DND-41 (cell line): ENCODE measurements around the gene PTBP3.

Experiments used
- EZH2 ChIP-seq: IDR thresholded peaks from 3 replicates; pipeline ENCODE4 v1.6.1; 2012; ENCODE audit warnings: borderline replicate concordance, low read depth, mild to moderate bottlenecking, moderate library complexity, low read length, inconsistent platforms; ENCODE audit not compliant: severe bottlenecking
- TF ChIP-seq, protein P1 (sequence below): IDR thresholded peaks from 2 replicates; pipeline ENCODE4 v1.5.1; 2012; ENCODE audit warnings: borderline replicate concordance, low read length, moderate library complexity, mild to moderate bottlenecking; ENCODE audit not compliant: poor library complexity, severe bottlenecking; ENCODE audit errors: extremely low read depth

GRCh38 chr9:112355427-112355897 is 22.0 kb upstream of the PTBP3 start:
- TF ChIP-seq, protein P1, sequence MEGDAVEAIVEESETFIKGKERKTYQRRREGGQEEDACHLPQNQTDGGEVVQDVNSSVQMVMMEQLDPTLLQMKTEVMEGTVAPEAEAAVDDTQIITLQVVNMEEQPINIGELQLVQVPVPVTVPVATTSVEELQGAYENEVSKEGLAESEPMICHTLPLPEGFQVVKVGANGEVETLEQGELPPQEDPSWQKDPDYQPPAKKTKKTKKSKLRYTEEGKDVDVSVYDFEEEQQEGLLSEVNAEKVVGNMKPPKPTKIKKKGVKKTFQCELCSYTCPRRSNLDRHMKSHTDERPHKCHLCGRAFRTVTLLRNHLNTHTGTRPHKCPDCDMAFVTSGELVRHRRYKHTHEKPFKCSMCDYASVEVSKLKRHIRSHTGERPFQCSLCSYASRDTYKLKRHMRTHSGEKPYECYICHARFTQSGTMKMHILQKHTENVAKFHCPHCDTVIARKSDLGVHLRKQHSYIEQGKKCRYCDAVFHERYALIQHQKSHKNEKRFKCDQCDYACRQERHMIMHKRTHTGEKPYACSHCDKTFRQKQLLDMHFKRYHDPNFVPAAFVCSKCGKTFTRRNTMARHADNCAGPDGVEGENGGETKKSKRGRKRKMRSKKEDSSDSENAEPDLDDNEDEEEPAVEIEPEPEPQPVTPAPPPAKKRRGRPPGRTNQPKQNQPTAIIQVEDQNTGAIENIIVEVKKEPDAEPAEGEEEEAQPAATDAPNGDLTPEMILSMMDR = no peak
- no peak for TF ChIP-seq EZH2
